AG09309 (cell line): Measurements from ENCODE around the gene DGCR2.

Source experiments
- DNase-seq: peaks from one replicate; pipeline ENCODE4 v3.0.0-alpha.2; 2010; ENCODE audit warnings: low read depth
- H3K4me3 ChIP-seq: 2 replicates; pipeline ENCODE4 v1.5.1; 2011; ENCODE audit warnings: mild to moderate bottlenecking, low read depth, low read length, moderate library complexity; ENCODE audit not compliant: control insufficient read depth
- TF ChIP-seq, protein P1 (sequence below): IDR thresholded peaks from 2 replicates; pipeline ENCODE4 v1.5.1; 2011; ENCODE audit warnings: mild to moderate bottlenecking, low read depth, low read length, inconsistent platforms; ENCODE audit not compliant: insufficient read depth, control insufficient read depth; ENCODE audit errors: missing control alignments

The DGCR2 gene, protein sequence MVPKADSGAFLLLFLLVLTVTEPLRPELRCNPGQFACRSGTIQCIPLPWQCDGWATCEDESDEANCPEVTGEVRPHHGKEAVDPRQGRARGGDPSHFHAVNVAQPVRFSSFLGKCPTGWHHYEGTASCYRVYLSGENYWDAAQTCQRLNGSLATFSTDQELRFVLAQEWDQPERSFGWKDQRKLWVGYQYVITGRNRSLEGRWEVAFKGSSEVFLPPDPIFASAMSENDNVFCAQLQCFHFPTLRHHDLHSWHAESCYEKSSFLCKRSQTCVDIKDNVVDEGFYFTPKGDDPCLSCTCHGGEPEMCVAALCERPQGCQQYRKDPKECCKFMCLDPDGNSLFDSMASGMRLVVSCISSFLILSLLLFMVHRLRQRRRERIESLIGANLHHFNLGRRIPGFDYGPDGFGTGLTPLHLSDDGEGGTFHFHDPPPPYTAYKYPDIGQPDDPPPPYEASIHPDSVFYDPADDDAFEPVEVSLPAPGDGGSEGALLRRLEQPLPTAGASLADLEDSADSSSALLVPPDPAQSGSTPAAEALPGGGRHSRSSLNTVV

GRCh38 chr22:19122143-19122751, at the start of gene DGCR2:
Gene DGCR2, minus strand, starts transcription at chr22:19122412. Its CDS starts 206 bp downstream, at chr22:19122206.
- peak; percentile 76 for DNase-seq
- peak within 1 kb of the TSS; percentile 64 for H3K4me3 ChIP-seq

DNA sequence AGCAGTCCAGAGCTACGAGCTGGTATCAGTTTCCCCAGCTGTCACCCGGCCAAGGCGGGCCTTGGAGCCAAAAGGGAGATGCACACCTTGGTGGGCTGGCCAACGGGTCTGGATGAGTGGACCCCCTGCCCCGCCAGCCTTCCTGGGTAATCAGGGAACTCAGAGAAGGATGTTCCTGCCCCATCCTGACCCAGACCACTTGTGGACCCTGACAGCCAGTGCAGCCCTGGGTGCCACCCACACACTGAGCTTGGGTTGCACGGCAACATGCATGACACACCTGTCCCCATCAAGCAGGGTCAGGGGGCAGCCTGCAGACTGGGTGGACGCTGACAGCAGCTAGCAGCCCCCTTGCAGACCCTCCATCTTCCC, 47.7 kb upstream of the DGCR2 start:
- no peak overlapping the region; the same call in none of the 2 replicates for H3K4me3 ChIP-seq
- DNase-seq, result no peak
- TF ChIP-seq, protein P1, sequence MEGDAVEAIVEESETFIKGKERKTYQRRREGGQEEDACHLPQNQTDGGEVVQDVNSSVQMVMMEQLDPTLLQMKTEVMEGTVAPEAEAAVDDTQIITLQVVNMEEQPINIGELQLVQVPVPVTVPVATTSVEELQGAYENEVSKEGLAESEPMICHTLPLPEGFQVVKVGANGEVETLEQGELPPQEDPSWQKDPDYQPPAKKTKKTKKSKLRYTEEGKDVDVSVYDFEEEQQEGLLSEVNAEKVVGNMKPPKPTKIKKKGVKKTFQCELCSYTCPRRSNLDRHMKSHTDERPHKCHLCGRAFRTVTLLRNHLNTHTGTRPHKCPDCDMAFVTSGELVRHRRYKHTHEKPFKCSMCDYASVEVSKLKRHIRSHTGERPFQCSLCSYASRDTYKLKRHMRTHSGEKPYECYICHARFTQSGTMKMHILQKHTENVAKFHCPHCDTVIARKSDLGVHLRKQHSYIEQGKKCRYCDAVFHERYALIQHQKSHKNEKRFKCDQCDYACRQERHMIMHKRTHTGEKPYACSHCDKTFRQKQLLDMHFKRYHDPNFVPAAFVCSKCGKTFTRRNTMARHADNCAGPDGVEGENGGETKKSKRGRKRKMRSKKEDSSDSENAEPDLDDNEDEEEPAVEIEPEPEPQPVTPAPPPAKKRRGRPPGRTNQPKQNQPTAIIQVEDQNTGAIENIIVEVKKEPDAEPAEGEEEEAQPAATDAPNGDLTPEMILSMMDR, result no peak

More at GRCh38 chr22:19122143-19122751, at the start of gene DGCR2:
- TF ChIP-seq, protein P1, result no peak

GRCh38 chr22:19169002-19169946, 47.1 kb upstream of the DGCR2 start:
- peak overlapping the region; percentile 37 for H3K4me3 ChIP-seq
- DNase-seq, result no peak
- TF ChIP-seq, protein P1, result no peak

DNA sequence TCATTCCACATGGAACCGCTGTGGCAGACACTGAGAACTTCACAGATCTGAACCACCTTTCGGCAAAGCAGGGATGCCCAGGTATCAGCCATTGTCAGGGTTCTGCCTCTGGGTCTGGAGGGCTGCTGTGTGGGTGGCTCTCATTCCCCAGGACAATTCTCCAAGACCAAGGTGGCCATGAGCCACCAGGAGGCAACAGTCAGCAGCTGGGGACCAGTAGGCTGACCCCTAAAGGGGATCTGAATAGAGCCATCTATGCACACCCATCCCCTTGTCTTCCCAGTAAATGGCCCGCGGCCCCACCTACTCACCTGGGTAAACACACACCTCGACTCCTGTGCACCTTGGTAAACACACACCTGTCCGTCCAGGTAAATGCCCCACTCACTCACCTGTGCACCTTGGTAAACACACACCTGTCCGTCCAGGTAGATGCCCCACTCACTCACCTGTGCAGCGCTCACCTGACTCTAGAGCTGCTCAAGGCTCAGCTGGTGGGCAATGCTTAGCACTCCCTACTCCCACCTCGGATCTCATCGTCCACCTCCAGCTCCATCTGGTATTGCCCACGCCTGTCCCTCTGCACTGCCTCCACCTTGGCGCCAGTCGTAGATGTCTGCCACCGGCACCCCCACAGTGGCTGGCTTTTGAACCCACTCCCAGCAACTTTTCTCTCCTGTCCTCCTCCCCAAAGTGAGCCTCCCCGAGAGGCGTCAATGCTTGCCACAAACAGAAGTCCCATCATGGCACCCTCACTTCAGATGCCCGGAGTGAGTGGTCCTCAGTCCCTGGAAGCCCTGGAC, 46.1 kb upstream of the DGCR2 start:
- TF ChIP-seq, protein P1, result peak; percentile 7
- DNase-seq, result no peak

DNA sequence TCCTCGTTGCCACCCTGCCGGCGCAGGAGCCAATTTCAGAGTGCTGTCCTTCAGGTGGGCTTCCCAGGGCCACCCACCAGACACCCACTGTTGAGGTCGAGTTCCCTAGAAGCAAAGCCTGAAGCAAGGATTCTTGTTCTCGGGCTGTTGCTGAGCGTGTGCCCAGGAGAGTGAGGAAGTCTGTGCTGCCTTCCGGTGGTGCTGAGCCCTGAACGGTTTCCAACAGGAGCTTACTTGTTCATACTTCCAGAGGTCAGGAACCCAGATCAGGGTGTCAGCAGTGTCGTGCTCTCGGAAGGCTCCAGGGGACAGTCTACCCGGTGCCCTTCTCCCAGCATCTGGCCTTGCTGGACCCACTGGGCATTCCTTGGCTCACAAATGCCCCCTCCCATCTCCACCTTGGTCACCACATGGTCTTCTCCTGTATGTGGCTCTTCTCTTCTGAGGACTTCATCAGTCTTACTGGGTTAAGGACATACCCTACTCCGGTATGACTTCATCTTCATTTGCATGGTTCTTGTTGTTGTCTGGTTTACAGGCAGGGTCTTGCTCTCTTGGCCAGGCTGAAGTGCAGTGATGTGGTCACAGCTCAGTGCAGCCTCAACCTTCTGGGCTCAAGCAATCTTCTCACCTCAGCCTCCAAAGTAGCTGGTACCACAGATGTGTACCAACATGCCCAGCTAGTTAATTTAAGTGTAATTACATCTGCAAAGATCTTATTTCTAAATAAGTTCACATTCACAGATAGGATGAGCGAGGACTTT, 45.1 kb upstream of the DGCR2 start:
- DNase-seq, result no peak
- TF ChIP-seq, protein P1, result no peak
- H3K4me3 ChIP-seq, result no peak overlapping the region

More for the DNA sequence above, 46.1 kb upstream of the DGCR2 start:
- H3K4me3 ChIP-seq, result no peak overlapping the region
